Measurements from ENCODE around the gene CPEB3. TPM values are rescaled to one million over a fixed set of nuclear protein-coding genes. Genes with fewer than 3 reads are reported as not detected.
"Not testable (repeated sequence)": the region's sequence is repeated elsewhere in the genome, so short reads cannot be mapped to it uniquely, and the experiment has no call there.

CPEB3 gene
- total RNA-seq, 1 experiment from 2014 or later: 1.0 TPM

DNA sequence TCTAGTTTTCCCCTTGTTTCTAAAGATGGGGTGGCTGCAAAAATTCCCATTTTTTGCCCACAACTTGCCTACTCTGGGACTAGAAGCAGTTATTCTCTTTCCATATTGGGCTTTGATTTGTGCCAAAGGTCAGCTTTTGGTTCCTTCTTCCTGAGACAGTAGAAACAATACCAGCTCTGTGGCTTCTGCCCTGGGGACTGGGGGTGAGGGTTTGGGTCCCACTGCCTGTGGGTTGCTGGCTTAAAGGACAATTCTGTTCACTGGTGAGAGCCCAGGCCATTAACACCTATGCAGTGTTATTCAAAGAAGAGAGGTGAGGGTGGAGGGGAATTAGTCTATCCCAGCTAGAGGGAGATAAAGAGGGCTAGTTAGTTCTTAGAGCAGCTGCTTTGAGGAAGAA, 171.5 kb downstream of the CPEB3 start:
- Histone ChIP-seq H3K4ac (ENCODE audit: low read depth, low read length) (no peak overlapping the region), H3K27me3 (ENCODE audit: insufficient read depth, low read length) (no peaks in the 10 kb centered on the region), H2AK5ac (ENCODE audit: insufficient read length, low read length) (no peak overlapping the region), H2BK5ac (ENCODE audit: insufficient read length, low read length) (no peak overlapping the region), H3K23ac (ENCODE audit: insufficient read length, low read depth, low read length) (no peak overlapping the region), H3K4me1 (ENCODE audit: insufficient read depth, low read length) (no peaks in the 10 kb centered on the region), H4K5ac (ENCODE audit: insufficient read length, low read depth, low read length) (no peak overlapping the region), H4K20me1 (ENCODE audit: control insufficient read depth, insufficient read depth, insufficient read length) (no peaks in the 10 kb centered on the region), H3K9ac (ENCODE audit: extremely low read depth, insufficient read length, low read length) (no peak overlapping the region), H2BK120ac (ENCODE audit: low read depth, low read length, poor library complexity, severe bottlenecking) (no peak overlapping the region), H3K14ac (ENCODE audit: insufficient read depth, low read length) (no peak overlapping the region), H2BK15ac (ENCODE audit: low read depth, low read length) (no peak overlapping the region), H4K8ac (replicated peaks; ENCODE audit: insufficient read length, low read depth, low read length) (no peak overlapping the region), H3K4me2 (ENCODE audit: insufficient read depth, insufficient read length, low read length) (no peak overlapping the region), H3K18ac (ENCODE audit: insufficient read length, low read depth, low read length) (no peak overlapping the region), H3K23me2 (ENCODE audit: insufficient read length, low read depth, low read length, poor library complexity, severe bottlenecking) (no peaks in the 10 kb centered on the region), H3K9me3 (ENCODE audit: control insufficient read depth, low read depth, low read length) (no peaks in the 10 kb centered on the region), H4K91ac (ENCODE audit: insufficient read length, low read depth, low read length) (no peak overlapping the region), H3K79me2 (ENCODE audit: insufficient read depth, low read length) (no peaks in the 10 kb centered on the region), H2AFZ (ENCODE audit: low read length) (no peak overlapping the region), H2BK12ac (ENCODE audit: insufficient read length, low read depth, low read length) (no peak overlapping the region), H3K56ac (ENCODE audit: insufficient read length, low read depth, low read length) (no peak overlapping the region), H3K27ac (ENCODE audit: insufficient read length, low read depth, low read length) (no peak overlapping the region), H2BK20ac (ENCODE audit: low read depth, low read length, poor library complexity, severe bottlenecking) (no peak overlapping the region), H3T11ph (ENCODE audit: low read length) (no peak overlapping the region), H3K79me1 (ENCODE audit: insufficient read depth, low read depth, low read length, poor library complexity, severe bottlenecking) (no peaks in the 10 kb centered on the region)
- Mint-ChIP-seq H3K4me3 (no peak overlapping the region), H3K27me3 (ENCODE audit: low read depth) (no peaks in the 10 kb centered on the region), H3K36me3 (ENCODE audit: insufficient read depth in 1 of 3, low read depth in 3 of 3) (peaks cover 0 to 2% (median 0%) of the 10 kb centered on the region in 3 experiments; a peak in 1 of 7 replicates), H3K9me3 (0 out of 5 replicates have a peak, but pooled peaks cover 0 to 1% of the 10 kb centered on the region in 2 experiments), H3K4me1 (peaks cover 10 to 12% of the 10 kb centered on the region in 2 experiments), H3K27ac (no peak overlapping the region; a peak in 1 of 7 replicates)
- TF ChIP-seq, protein P1, sequence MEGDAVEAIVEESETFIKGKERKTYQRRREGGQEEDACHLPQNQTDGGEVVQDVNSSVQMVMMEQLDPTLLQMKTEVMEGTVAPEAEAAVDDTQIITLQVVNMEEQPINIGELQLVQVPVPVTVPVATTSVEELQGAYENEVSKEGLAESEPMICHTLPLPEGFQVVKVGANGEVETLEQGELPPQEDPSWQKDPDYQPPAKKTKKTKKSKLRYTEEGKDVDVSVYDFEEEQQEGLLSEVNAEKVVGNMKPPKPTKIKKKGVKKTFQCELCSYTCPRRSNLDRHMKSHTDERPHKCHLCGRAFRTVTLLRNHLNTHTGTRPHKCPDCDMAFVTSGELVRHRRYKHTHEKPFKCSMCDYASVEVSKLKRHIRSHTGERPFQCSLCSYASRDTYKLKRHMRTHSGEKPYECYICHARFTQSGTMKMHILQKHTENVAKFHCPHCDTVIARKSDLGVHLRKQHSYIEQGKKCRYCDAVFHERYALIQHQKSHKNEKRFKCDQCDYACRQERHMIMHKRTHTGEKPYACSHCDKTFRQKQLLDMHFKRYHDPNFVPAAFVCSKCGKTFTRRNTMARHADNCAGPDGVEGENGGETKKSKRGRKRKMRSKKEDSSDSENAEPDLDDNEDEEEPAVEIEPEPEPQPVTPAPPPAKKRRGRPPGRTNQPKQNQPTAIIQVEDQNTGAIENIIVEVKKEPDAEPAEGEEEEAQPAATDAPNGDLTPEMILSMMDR (conservative IDR thresholded peaks at IDR 0.05): no peak
- DNase-seq: no peak

DNA sequence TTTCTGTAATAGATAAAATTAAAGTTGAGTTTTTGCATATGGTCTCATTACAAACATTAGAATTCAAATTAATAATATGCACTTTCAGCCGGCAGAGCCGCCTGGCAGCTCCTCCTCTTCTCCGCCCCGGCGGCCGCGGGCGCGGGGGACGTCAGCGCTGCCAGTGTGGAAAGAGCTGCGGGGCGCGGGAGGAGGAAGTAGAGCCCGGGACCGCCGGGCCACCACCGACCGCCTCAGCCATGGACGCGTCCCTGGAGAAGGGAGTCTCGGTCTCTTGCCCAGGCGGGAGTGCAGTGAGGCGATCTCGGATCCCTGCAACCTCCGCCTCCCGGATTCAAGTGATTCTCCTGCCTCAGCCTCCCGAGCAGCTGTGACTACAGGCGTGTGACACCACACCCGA, 176.0 kb downstream of the CPEB3 start:
- not testable (repeated sequence) for H3K9me3 ChIP-seq (ENCODE audit: control insufficient read depth, low read depth, low read length); H4K8ac ChIP-seq (replicated peaks; ENCODE audit: insufficient read length, low read depth, low read length); H3K36me3 Mint-ChIP-seq (ENCODE audit: insufficient read depth in 1 of 3, low read depth in 3 of 3); H3K9ac ChIP-seq (ENCODE audit: extremely low read depth, insufficient read length, low read length); H3K4me2 ChIP-seq (ENCODE audit: insufficient read depth, insufficient read length, low read length); H2BK5ac ChIP-seq (ENCODE audit: insufficient read length, low read length); H2BK20ac ChIP-seq (ENCODE audit: low read depth, low read length, poor library complexity, severe bottlenecking); H4K5ac ChIP-seq (ENCODE audit: insufficient read length, low read depth, low read length); H3K4me1 Mint-ChIP-seq; H3K27me3 ChIP-seq (ENCODE audit: insufficient read depth, low read length); H3K18ac ChIP-seq (ENCODE audit: insufficient read length, low read depth, low read length); H3T11ph ChIP-seq (ENCODE audit: low read length); H4K20me1 ChIP-seq (ENCODE audit: control insufficient read depth, insufficient read depth, insufficient read length); H3K14ac ChIP-seq (ENCODE audit: insufficient read depth, low read length); H3K23me2 ChIP-seq (ENCODE audit: insufficient read length, low read depth, low read length, poor library complexity, severe bottlenecking); H3K27ac ChIP-seq (ENCODE audit: insufficient read length, low read depth, low read length); H2BK120ac ChIP-seq (ENCODE audit: low read depth, low read length, poor library complexity, severe bottlenecking); H3K4me3 Mint-ChIP-seq; H4K91ac ChIP-seq (ENCODE audit: insufficient read length, low read depth, low read length); H3K27ac Mint-ChIP-seq; H3K23ac ChIP-seq (ENCODE audit: insufficient read length, low read depth, low read length); H3K27me3 Mint-ChIP-seq (ENCODE audit: low read depth); DNase-seq; H2AK5ac ChIP-seq (ENCODE audit: insufficient read length, low read length); H3K56ac ChIP-seq (ENCODE audit: insufficient read length, low read depth, low read length); H3K9me3 Mint-ChIP-seq; H3K79me2 ChIP-seq (ENCODE audit: insufficient read depth, low read length); H3K4me1 ChIP-seq (ENCODE audit: insufficient read depth, low read length); H3K4ac ChIP-seq (ENCODE audit: low read depth, low read length); H2AFZ ChIP-seq (ENCODE audit: low read length); H2BK12ac ChIP-seq (ENCODE audit: insufficient read length, low read depth, low read length); H2BK15ac ChIP-seq (ENCODE audit: low read depth, low read length); H3K79me1 ChIP-seq (ENCODE audit: insufficient read depth, low read depth, low read length, poor library complexity, severe bottlenecking)
- no CpG with 5 or more reads among the region's 30 CpGs for WGBS (ENCODE audit: extremely low coverage, insufficient read length, low lambda C conversion rate)
